SK-N-SH treated with all-trans-retinoic acid at 6 μM for 48 hours (cell line): ENCODE data around the gene MGMT.

Experiments
- ARNTL ChIP-seq: fragments of 450-650 bp; formaldehyde crosslinking; IDR thresholded peaks from 2 replicates; pipeline ENCODE4 v1.5.0; 2020; ENCODE audit warnings: low read depth, mild to moderate bottlenecking, moderate library complexity, borderline replicate concordance
- BACH2 ChIP-seq: fragments of 250-450 bp; sonication (Bioruptor Pico); IDR thresholded peaks from 2 replicates; pipeline ENCODE4 v1.9.0; 2021; ENCODE audit warnings: mild to moderate bottlenecking, borderline replicate concordance
- ISL1 ChIP-seq: fragments of 250-450 bp; sonication (Bioruptor Pico); IDR thresholded peaks from 2 replicates; pipeline ENCODE4 v2.1.2; 2022; ENCODE audit warnings: mild to moderate bottlenecking, moderate library complexity
- OSR1 ChIP-seq: fragments of 250-450 bp; sonication (Bioruptor Pico); IDR thresholded peaks from 2 replicates; pipeline ENCODE4 v1.8.0; 2022; ENCODE audit warnings: moderate library complexity, mild to moderate bottlenecking, inconsistent platforms
- RARB ChIP-seq: fragments of 250-450 bp; sonication (Bioruptor Pico); IDR thresholded peaks from 2 replicates; pipeline ENCODE4 v1.8.0; 2021; ENCODE audit warnings: mild to moderate bottlenecking, moderate library complexity
- SNAI2 ChIP-seq: fragments of 250-450 bp; sonication (Bioruptor Pico); IDR thresholded peaks from 2 replicates; pipeline ENCODE4 v1.5.0; 2020; ENCODE audit warnings: mild to moderate bottlenecking, moderate library complexity
- TOX ChIP-seq: fragments of 250-450 bp; sonication (Bioruptor Pico); IDR thresholded peaks from 2 replicates; pipeline ENCODE4 v1.8.0; 2021; ENCODE audit warnings: mild to moderate bottlenecking, moderate library complexity, borderline replicate concordance
- ZC3H10 ChIP-seq: fragments of 250-450 bp; sonication (Bioruptor Pico); IDR thresholded peaks from 2 replicates; pipeline ENCODE4 v1.5.1; 2021; ENCODE audit warnings: mild to moderate bottlenecking, moderate library complexity
- ZNF565 ChIP-seq: fragments of 450-650 bp; formaldehyde crosslinking; conservative IDR thresholded peaks from 2 replicates; pipeline ENCODE4 v1.5.0; 2020; ENCODE audit warnings: low read depth, mild to moderate bottlenecking, moderate library complexity
- ZNF70 ChIP-seq: fragments of 450-650 bp; formaldehyde crosslinking; IDR thresholded peaks from 2 replicates; pipeline ENCODE4 v1.5.0; 2020; ENCODE audit warnings: mild to moderate bottlenecking, moderate library complexity
- TF ChIP-seq, protein P1 (sequence below): fragments of 250-450 bp; sonication (Bioruptor Pico); IDR thresholded peaks from 2 replicates; pipeline ENCODE4 v1.8.0; 2020; ENCODE audit warnings: mild to moderate bottlenecking, moderate library complexity, borderline replicate concordance
- TF ChIP-seq, protein P2 (sequence below): fragments of 250-450 bp; sonication (Bioruptor Pico); IDR thresholded peaks from 2 replicates; pipeline ENCODE4 v1.5.1; 2020; ENCODE audit warnings: low read depth, mild to moderate bottlenecking, moderate library complexity
- TF ChIP-seq, protein P3 (sequence below): fragments of 250-450 bp; sonication (Bioruptor Pico); IDR thresholded peaks from 2 replicates; pipeline ENCODE4 v1.5.0; 2020; ENCODE audit warnings: mild to moderate bottlenecking, moderate library complexity

DNA sequence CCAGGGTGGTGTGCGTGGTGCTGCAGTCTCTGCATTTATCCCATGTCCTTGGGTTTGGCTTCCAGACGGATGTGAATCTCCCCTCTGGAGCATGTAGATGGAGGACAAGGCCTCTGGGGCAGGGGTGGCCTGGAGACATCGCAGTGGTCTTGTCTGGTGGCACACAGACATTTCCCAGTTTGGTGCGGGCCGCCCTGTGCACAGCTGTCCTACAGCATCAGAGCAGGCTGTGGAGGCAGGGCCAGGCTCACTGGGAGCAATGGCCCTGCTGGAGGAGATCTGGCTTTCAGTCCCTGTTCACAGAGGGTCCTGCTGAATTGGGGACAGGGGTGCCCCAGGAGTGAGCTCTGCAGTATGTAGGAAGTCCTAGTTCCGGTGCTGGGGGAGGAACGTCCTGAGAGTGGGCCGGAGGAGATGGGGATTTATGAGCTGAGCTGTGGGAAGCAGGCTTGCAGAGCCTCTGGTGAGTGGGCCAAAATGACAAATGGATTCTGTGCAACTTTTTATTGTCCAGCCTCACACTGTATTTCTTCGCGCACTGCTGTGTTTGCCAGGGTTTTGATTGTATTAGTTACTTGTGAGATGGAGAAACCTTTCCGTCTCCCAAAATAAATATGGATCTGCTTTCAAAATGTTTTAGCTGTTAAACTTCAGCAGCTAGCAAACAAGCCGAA, 40.3 kb downstream of the MGMT start:
- TF ChIP-seq, protein P1, sequence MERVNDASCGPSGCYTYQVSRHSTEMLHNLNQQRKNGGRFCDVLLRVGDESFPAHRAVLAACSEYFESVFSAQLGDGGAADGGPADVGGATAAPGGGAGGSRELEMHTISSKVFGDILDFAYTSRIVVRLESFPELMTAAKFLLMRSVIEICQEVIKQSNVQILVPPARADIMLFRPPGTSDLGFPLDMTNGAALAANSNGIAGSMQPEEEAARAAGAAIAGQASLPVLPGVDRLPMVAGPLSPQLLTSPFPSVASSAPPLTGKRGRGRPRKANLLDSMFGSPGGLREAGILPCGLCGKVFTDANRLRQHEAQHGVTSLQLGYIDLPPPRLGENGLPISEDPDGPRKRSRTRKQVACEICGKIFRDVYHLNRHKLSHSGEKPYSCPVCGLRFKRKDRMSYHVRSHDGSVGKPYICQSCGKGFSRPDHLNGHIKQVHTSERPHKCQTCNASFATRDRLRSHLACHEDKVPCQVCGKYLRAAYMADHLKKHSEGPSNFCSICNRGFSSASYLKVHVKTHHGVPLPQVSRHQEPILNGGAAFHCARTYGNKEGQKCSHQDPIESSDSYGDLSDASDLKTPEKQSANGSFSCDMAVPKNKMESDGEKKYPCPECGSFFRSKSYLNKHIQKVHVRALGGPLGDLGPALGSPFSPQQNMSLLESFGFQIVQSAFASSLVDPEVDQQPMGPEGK (CRISPR knock-in tag): no peak
- TF ChIP-seq RARB (CRISPR knock-in tag) (no peak), SNAI2 (CRISPR knock-in tag) (no peak), ZC3H10 (CRISPR knock-in tag) (no peak), ZNF565 (CRISPR knock-in tag) (no peak), ISL1 (CRISPR knock-in tag) (no peak), ARNTL (CRISPR knock-in tag) (no peak), OSR1 (CRISPR knock-in tag) (no peak), ZNF70 (CRISPR knock-in tag) (no peak), TOX (CRISPR knock-in tag) (no peak), BACH2 (CRISPR knock-in tag) (no peak)
- TF ChIP-seq, protein P2, sequence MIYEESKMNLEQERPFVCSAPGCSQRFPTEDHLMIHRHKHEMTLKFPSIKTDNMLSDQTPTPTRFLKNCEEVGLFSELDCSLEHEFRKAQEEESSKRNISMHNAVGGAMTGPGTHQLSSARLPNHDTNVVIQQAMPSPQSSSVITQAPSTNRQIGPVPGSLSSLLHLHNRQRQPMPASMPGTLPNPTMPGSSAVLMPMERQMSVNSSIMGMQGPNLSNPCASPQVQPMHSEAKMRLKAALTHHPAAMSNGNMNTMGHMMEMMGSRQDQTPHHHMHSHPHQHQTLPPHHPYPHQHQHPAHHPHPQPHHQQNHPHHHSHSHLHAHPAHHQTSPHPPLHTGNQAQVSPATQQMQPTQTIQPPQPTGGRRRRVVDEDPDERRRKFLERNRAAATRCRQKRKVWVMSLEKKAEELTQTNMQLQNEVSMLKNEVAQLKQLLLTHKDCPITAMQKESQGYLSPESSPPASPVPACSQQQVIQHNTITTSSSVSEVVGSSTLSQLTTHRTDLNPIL (CRISPR knock-in tag): no peak
- TF ChIP-seq, protein P3, sequence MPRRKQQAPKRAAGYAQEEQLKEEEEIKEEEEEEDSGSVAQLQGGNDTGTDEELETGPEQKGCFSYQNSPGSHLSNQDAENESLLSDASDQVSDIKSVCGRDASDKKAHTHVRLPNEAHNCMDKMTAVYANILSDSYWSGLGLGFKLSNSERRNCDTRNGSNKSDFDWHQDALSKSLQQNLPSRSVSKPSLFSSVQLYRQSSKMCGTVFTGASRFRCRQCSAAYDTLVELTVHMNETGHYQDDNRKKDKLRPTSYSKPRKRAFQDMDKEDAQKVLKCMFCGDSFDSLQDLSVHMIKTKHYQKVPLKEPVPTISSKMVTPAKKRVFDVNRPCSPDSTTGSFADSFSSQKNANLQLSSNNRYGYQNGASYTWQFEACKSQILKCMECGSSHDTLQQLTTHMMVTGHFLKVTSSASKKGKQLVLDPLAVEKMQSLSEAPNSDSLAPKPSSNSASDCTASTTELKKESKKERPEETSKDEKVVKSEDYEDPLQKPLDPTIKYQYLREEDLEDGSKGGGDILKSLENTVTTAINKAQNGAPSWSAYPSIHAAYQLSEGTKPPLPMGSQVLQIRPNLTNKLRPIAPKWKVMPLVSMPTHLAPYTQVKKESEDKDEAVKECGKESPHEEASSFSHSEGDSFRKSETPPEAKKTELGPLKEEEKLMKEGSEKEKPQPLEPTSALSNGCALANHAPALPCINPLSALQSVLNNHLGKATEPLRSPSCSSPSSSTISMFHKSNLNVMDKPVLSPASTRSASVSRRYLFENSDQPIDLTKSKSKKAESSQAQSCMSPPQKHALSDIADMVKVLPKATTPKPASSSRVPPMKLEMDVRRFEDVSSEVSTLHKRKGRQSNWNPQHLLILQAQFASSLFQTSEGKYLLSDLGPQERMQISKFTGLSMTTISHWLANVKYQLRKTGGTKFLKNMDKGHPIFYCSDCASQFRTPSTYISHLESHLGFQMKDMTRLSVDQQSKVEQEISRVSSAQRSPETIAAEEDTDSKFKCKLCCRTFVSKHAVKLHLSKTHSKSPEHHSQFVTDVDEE: no peak
